ENCODE data around the gene CCDC85C. TPM values are rescaled to one million over a fixed set of nuclear protein-coding genes. Genes with fewer than 3 reads are reported as not detected.

The CCDC85C gene
- total and polyA plus RNA-seq, 2 of the 8 experiments (the other 6 are each of a cell fraction or from before 2014, with no cell fraction given): 16.8 to 35.8 TPM

DNA sequence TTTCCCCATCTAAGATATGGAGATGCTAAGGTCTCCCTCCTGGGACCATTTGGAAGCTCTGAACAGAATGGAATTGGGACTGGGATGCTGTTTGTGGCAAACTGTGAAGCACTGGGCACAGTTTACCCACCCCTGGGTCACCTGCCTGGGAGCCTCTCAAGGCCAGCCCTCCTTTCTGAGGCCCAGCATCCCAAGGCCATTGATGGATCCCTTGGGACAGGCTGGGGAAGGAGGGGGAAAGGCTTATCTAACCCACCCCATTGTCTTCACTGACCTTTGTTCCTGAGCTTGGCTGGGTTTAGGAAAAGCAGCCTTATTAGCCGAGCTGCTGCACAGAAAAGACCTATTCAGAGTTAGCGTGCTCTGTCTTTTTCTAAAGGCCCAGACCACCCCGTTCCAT lies 5.2 kb downstream of the CCDC85C start:
- FAIRE-seq (no peak), DNase-seq (ENCODE audit: low read depth in 1 of 2, low spot score in 2 of 2) (no peak)
- ChIA-PET POLR2A (ENCODE audit: partially characterized antibody) (interaction anchor here (0.9 kb wide), 2 partner anchors 16 to 74 kb away, joined by 3 to 4 read pairs; no protein-coding TSS in a partner anchor), CTCF (ENCODE audit: partially characterized antibody) (interaction anchor here (0.7 to 2.2 kb wide), 4 partner anchors 11 to 59 kb away, joined by 3 to 6 read pairs (median 4); no protein-coding TSS in a partner anchor)
- Histone ChIP-seq H4K5ac (ENCODE audit: insufficient read length, low read depth, low read length) (no peak overlapping the region), H3K56ac (replicated peaks; ENCODE audit: insufficient read length, low read depth, low read length) (no peak overlapping the region), H3K27ac (ENCODE audit: low read depth, low read length) (no peak overlapping the region), H3K23ac (ENCODE audit: insufficient read length) (no peak overlapping the region), H2BK12ac (ENCODE audit: low read depth, low read length) (no peak overlapping the region), H2AK5ac (ENCODE audit: low read depth, low read length) (no peak overlapping the region), H2BK5ac (ENCODE audit: low read depth, low read length) (no peak overlapping the region), H4K20me1 (replicated peaks in 1 of 2; ENCODE audit: control insufficient read depth in 1 of 2, insufficient read depth in 2 of 2, low read length in 2 of 2) (peaks cover 23 to 47% of the 10 kb centered on the region in 2 experiments), H3K18ac (ENCODE audit: extremely low read depth, low read length) (no peak overlapping the region), H3K4me3 (ENCODE audit: extremely low read depth in 1 of 4, insufficient read depth in 2 of 4, low read depth in 3 of 4, low read length in 4 of 4) (no peak overlapping the region), H4K91ac (replicated peaks; ENCODE audit: insufficient read length, low read length) (no peak overlapping the region), H3K9me3 (ENCODE audit: insufficient read depth in 2 of 2, low read depth in 1 of 2, low read length in 1 of 2) (peaks cover 0 to 3% of the 10 kb centered on the region in 2 experiments; a peak in 1 of 4 replicates), H3K79me2 (ENCODE audit: control insufficient read depth in 1 of 2, insufficient read depth in 2 of 2, low read length in 2 of 2) (peaks cover 6 to 80% of the 10 kb centered on the region in 2 experiments; a peak in 3 of 4 replicates), H3K9ac (replicated peaks in 1 of 4; ENCODE audit: extremely low read depth in 1 of 4, low read depth in 3 of 4, low read length in 3 of 4) (no peak overlapping the region), H2BK120ac (replicated peaks; ENCODE audit: low read depth, low read length) (no peak overlapping the region), H3K23me2 (ENCODE audit: low read depth, low read length) (peaks cover 12% of the 10 kb centered on the region; the same call in 1 of the 2 replicates), H3K4me1 (replicated peaks in 1 of 4; ENCODE audit: control insufficient read depth in 3 of 4, insufficient read depth in 4 of 4, low read length in 3 of 4) (peaks cover 4 to 19% (median 12%) of the 10 kb centered on the region in 4 experiments), H2AFZ (ENCODE audit: low read length) (no peak overlapping the region), H3K27me3 (replicated peaks in 1 of 4; ENCODE audit: control insufficient read depth in 3 of 4, extremely low read depth in 1 of 4, insufficient read depth in 3 of 4, low read length in 3 of 4) (peaks cover 9 to 21% (median 18%) of the 10 kb centered on the region in 4 experiments; a peak in 6 of 7 replicates), H3K4ac (replicated peaks; ENCODE audit: insufficient read length, low read depth, low read length) (no peak overlapping the region), H2BK15ac (ENCODE audit: low read length) (no peak overlapping the region), H2BK20ac (ENCODE audit: low read length) (no peak overlapping the region), H3K14ac (ENCODE audit: insufficient read length) (no peak overlapping the region), H3K4me2 (ENCODE audit: insufficient read depth in 1 of 2, low read depth in 2 of 2, low read length in 2 of 2) (no peak overlapping the region), H3K36me3 (ENCODE audit: control insufficient read depth in 2 of 4, insufficient read depth in 4 of 4, low read length in 3 of 4) (no peaks in the 10 kb centered on the region; a peak in 1 of 8 replicates), H3K79me1 (ENCODE audit: low read depth, low read length) (peaks cover 32% of the 10 kb centered on the region), H4K8ac (ENCODE audit: extremely low read depth, insufficient read depth, low read length) (no peak overlapping the region)
- 77% methylated on average over 3 of the region's 3 CpGs; no CpG with 5 or more reads in 1 of the 2 experiments for WGBS, 2 experiments (ENCODE audit: extremely low coverage in 1 of 2, insufficient coverage in 1 of 2, insufficient read length in 1 of 2, insufficient replicate concordance in 2 of 2, low coverage in 1 of 2, low lambda C conversion rate in 2 of 2, missing lambda C conversion rate in 1 of 2)
- TF ChIP-seq TEAD4 (IDR thresholded peaks at IDR 0.05; ENCODE audit: low read depth, low read length): no peak
- TF ChIP-seq HDAC2 (IDR thresholded peaks at IDR 0.05; ENCODE audit: borderline replicate concordance in 1 of 2, low read depth in 2 of 2, low read length in 2 of 2): no peak
- no peak for TF ChIP-seq KDM4A (IDR thresholded peaks at IDR 0.05; ENCODE audit: low read depth, low read length, severe bottlenecking)
- no peak for TF ChIP-seq TAF1 (IDR thresholded peaks at IDR 0.05; ENCODE audit: low read depth, low read length)
- no peak for TF ChIP-seq EZH2 (IDR thresholded peaks at IDR 0.05; ENCODE audit: low read depth, low read length, severe bottlenecking)
- TF ChIP-seq CBX8 (IDR thresholded peaks at IDR 0.05; ENCODE audit: borderline replicate concordance, low read depth, low read length): no peak
- TF ChIP-seq FOSL1 (IDR thresholded peaks at IDR 0.05; ENCODE audit: insufficient read depth, low read depth, low read length): no peak
- TF ChIP-seq SP2 (IDR thresholded peaks at IDR 0.05; ENCODE audit: low read length): no peak
- no peak for TF ChIP-seq EP300 (IDR thresholded peaks at IDR 0.05; ENCODE audit: borderline replicate concordance in 1 of 2, low read depth in 2 of 2, low read length in 2 of 2)
- TF ChIP-seq SRF (IDR thresholded peaks at IDR 0.05; ENCODE audit: low read depth, low read length): no peak
- TF ChIP-seq, protein P1, sequence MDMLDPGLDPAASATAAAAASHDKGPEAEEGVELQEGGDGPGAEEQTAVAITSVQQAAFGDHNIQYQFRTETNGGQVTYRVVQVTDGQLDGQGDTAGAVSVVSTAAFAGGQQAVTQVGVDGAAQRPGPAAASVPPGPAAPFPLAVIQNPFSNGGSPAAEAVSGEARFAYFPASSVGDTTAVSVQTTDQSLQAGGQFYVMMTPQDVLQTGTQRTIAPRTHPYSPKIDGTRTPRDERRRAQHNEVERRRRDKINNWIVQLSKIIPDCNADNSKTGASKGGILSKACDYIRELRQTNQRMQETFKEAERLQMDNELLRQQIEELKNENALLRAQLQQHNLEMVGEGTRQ (IDR thresholded peaks at IDR 0.05; ENCODE audit: low read length): no peak
- TF ChIP-seq SP4 (IDR thresholded peaks at IDR 0.05; ENCODE audit: low read length): no peak

Data from H1 (cell line).